Posterior cingulate gyrus (tissue), 11 donors: Measurements from ENCODE around the gene CELA1.

Source experiments
- DNase-seq, 10 donors: peaks; one replicate each; pipeline versions ENCODE4 v3.0.0 to v3.0.0-alpha.2; 2020 to 2021; ENCODE audit warnings: mixed read lengths in 3 of 10
- intact Hi-C: fragments of 100-400 bp; cut with DNase I; formaldehyde crosslinking; loops from one replicate; pipeline ENCODE4 v1.15.1; 2023

The CELA1 gene

GRCh38 chr12:51346581-51346980 lies at the start of gene CELA1:
Gene CELA1, minus strand, starts transcription at chr12:51346679. Its CDS starts 41 bp downstream, at chr12:51346638.
- intact Hi-C loops: no loop called here
- DNase-seq: no peak

- no peak for DNase-seq
- intact Hi-C loops: no loop called here
Measured at GRCh38 chr12:51395283-51396230, 49.1 kb upstream of the CELA1 start.

GRCh38 chr12:51393676-51394545 lies 47.4 kb upstream of the CELA1 start:
- intact Hi-C loops: no loop called here
- DNase-seq: no peak

GRCh38 chr12:51392556-51393237 lies 46.2 kb upstream of the CELA1 start:
- intact Hi-C loops: no loop called here
- DNase-seq: peak in 2 of 10 donors; percentile 58 to 75

GRCh38 chr12:51391283-51392123 lies 45.0 kb upstream of the CELA1 start, which contains the start of gene GALNT6:
Gene GALNT6, minus strand, starts transcription at chr12:51391406. Its CDS starts 11,625 bp downstream, at chr12:51379781.
- DNase-seq: peak in 3 of 10 donors; percentile 10 to 87 (median 60)
- intact Hi-C loops: no loop called here

- peak in 4 of 10 donors; percentile 18 to 84 (median 48) for DNase-seq
- intact Hi-C loops: no loop called here
Measured at GRCh38 chr12:51390891-51391282, 44.4 kb upstream of the CELA1 start.

- intact Hi-C loops: no loop called here
- peak in 1 of 10 donors; percentile 70 for DNase-seq
Measured at GRCh38 chr12:51390457-51390856, 44.0 kb upstream of the CELA1 start.

GRCh38 chr12:51389302-51389999 lies 43.0 kb upstream of the CELA1 start:
- DNase-seq: peak in 1 of 10 donors; percentile 29
- intact Hi-C loops: no loop called here

- peak in 2 of 10 donors; percentile 2 to 18 for DNase-seq
- intact Hi-C loops: no loop called here
Measured at GRCh38 chr12:51388846-51389245, 42.4 kb upstream of the CELA1 start.

GRCh38 chr12:51388069-51388799 lies 41.8 kb upstream of the CELA1 start:
- intact Hi-C loops: no loop called here
- peak in 4 of 10 donors; percentile 18 to 82 (median 53) for DNase-seq

GRCh38 chr12:51386351-51386750 lies 39.9 kb upstream of the CELA1 start:
- peak in 1 of 10 donors; percentile 3 for DNase-seq
- intact Hi-C loops: no loop called here

- DNase-seq: peak in 1 of 10 donors; percentile 23
- intact Hi-C loops: no loop called here
Measured at GRCh38 chr12:51383269-51383905, 36.9 kb upstream of the CELA1 start.

- peak in 2 of 10 donors; percentile 70 to 86 for DNase-seq
- intact Hi-C loops: no loop called here
Measured at GRCh38 chr12:51382173-51382572, 35.7 kb upstream of the CELA1 start.

GRCh38 chr12:51381226-51382079 lies 35.0 kb upstream of the CELA1 start:
- intact Hi-C loops: no loop called here
- DNase-seq: peak in 2 of 10 donors; percentile 47 to 74

GRCh38 chr12:51379571-51379970 lies 33.1 kb upstream of the CELA1 start:
- intact Hi-C loops: no loop called here
- peak in 2 of 10 donors; percentile 53 to 67 for DNase-seq

- intact Hi-C loops: no loop called here
- peak in 2 of 10 donors; percentile 14 to 15 for DNase-seq
Measured at GRCh38 chr12:51378749-51379148, 32.3 kb upstream of the CELA1 start.
